ENCODE results near the gene CDC37L1. TPM values are rescaled to one million over a fixed set of nuclear protein-coding genes. Genes with fewer than 3 reads are reported as not detected.

The CDC37L1 gene
- total RNA-seq, 1 donor from 2014 or later = 12.7 TPM

DNA sequence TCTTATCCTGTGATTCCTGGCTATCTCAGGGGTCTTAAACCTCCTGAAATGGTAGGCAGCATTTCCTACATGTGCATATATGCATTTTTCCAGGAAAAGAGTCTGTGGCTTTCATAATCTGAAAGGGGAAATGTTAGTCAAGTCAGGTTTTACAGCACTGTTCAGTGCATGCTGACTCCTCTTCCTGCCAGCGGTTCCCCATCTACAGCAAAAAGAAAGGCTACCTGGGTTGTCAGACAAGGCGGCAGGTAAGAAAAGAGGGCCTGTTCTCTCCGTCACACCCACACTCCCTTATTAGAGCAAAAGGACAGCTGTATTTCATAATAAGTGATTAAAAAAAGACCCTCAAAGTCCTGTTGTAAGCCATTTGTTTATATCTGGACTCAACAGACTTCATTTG lies 8.8 kb upstream of the CDC37L1 start:
- no peaks in the 10 kb centered on the region for H3K36me3 Mint-ChIP-seq
- H3K27ac Mint-ChIP-seq = no peak overlapping the region
- no peaks in the 10 kb centered on the region for H3K9me3 Mint-ChIP-seq
- TF ChIP-seq CTCF (IDR thresholded peaks at IDR 0.05; ENCODE audit: unreplicated experiment) = no peak
- H3K4me1 Mint-ChIP-seq = peaks cover 12% of the 10 kb centered on the region
- H3K4me3 Mint-ChIP-seq = no peak overlapping the region
- no peaks in the 10 kb centered on the region for H3K27me3 Mint-ChIP-seq (ENCODE audit: low read depth)
- no peak for DNase-seq (ENCODE audit: low spot score in 2 of 2, unreplicated experiment in 2 of 2)

DNA sequence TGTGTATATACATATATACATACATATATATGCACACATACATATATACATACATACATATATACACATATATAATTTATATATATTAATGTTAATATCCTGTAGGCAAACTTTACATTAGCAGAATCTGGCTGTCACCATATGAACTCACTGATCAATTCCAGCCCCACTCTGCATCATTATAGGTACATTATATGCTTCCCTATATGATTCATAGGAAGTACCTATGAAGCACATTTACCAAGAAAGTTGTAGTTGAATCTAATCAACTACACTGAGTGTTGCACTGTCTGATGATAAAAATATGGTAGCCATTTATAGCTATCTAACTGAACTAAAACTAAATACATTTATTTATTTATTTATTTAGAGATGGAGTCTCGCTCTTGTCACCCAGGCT lies 7.6 kb upstream of the CDC37L1 start:
- H3K4me3 Mint-ChIP-seq = no peak overlapping the region
- H3K27ac Mint-ChIP-seq = no peak overlapping the region
- no peak for TF ChIP-seq CTCF (IDR thresholded peaks at IDR 0.05; ENCODE audit: unreplicated experiment)
- H3K4me1 Mint-ChIP-seq = peaks cover 3% of the 10 kb centered on the region
- no peak for DNase-seq (ENCODE audit: low spot score in 2 of 2, unreplicated experiment in 2 of 2)
- no peaks in the 10 kb centered on the region for H3K9me3 Mint-ChIP-seq
- no peaks in the 10 kb centered on the region for H3K36me3 Mint-ChIP-seq
- no peaks in the 10 kb centered on the region for H3K27me3 Mint-ChIP-seq (ENCODE audit: low read depth)

- no peaks in the 10 kb centered on the region for H3K4me1 Mint-ChIP-seq
- no peak overlapping the region for H3K4me3 Mint-ChIP-seq
- no peaks in the 10 kb centered on the region for H3K9me3 Mint-ChIP-seq
- no peaks in the 10 kb centered on the region for H3K27me3 Mint-ChIP-seq (ENCODE audit: low read depth)
- DNase-seq (ENCODE audit: low spot score in 2 of 2, unreplicated experiment in 2 of 2) = no peak
- no peak for TF ChIP-seq CTCF (IDR thresholded peaks at IDR 0.05; ENCODE audit: unreplicated experiment)
- H3K36me3 Mint-ChIP-seq = no peaks in the 10 kb centered on the region
- no peak overlapping the region for H3K27ac Mint-ChIP-seq
Observed at GRCh38 chr9:4674783-4675182, 4.6 kb upstream of the CDC37L1 start.

- no peak for TF ChIP-seq CTCF (IDR thresholded peaks at IDR 0.05; ENCODE audit: unreplicated experiment)
- Mint-ChIP-seq H3K36me3 (no peaks in the 10 kb centered on the region), H3K27me3 (ENCODE audit: low read depth) (no peaks in the 10 kb centered on the region), H3K4me1 (no peaks in the 10 kb centered on the region), H3K27ac (no peak overlapping the region), H3K9me3 (no peaks in the 10 kb centered on the region), H3K4me3 (no peak overlapping the region)
- no peak for DNase-seq (ENCODE audit: low spot score in 2 of 2, unreplicated experiment in 2 of 2)
Observed at GRCh38 chr9:4677392-4677791, 2.0 kb upstream of the CDC37L1 start.

DNA sequence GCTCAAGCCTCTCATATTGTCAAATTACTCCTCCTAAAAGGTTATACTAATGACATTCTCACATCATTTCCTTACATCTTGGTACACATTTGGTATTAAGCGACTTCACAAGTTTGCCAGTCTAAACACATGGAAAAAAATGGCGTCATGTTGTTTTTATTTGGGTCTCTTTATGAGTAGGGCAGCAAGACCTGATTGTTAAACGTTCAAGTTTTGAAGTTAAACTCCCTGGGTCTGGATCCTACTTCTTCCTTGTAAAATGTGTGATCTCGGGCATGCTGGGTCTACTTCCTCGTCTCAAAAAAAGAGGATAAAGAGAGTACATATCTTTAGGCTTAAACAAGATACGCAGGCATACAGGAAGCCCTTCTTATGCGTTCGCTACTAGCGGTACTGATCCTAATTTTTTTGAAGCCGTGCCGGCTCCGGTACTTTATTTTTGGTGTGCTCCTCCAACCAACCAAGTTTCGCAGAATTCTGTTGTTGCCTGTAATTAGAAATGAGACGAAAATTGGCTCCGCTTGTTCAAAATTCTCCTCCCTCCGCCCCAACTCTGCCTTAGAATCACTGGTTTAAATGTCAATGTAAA lies 596 bp upstream of the CDC37L1 start:
- TF ChIP-seq CTCF (IDR thresholded peaks at IDR 0.05; ENCODE audit: unreplicated experiment) = no peak
- Mint-ChIP-seq H3K4me3 (no peak overlapping the region), H3K9me3 (no peaks in the 10 kb centered on the region), H3K27me3 (ENCODE audit: low read depth) (no peaks in the 10 kb centered on the region), H3K27ac (no peak overlapping the region), H3K36me3 (no peaks in the 10 kb centered on the region), H3K4me1 (no peaks in the 10 kb centered on the region)
- no peak for DNase-seq (ENCODE audit: low spot score in 2 of 2, unreplicated experiment in 2 of 2)

DNA sequence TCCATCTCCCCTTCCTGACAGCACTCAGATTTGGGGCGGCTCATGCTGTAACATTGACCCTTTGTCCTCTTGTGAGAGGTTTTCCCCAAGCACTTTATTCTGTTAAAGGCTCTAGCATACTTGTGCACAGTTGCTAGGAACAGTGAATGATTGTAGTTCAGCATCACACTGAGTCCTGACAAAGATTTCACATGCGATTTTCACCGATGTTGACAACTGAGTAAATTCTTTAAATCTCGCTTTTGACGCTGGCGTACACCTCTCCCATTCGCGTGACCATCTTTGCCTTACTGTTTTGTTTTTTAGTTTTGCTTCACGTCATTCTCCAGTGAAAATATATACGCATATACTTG lies 780 bp downstream of the CDC37L1 start:
- Mint-ChIP-seq H3K4me3 (no peak overlapping the region), H3K4me1 (no peaks in the 10 kb centered on the region), H3K27me3 (ENCODE audit: low read depth) (no peaks in the 10 kb centered on the region), H3K9me3 (no peaks in the 10 kb centered on the region), H3K27ac (no peak overlapping the region), H3K36me3 (peaks cover 3% of the 10 kb centered on the region)
- TF ChIP-seq CTCF (IDR thresholded peaks at IDR 0.05; ENCODE audit: unreplicated experiment) = no peak
- DNase-seq (ENCODE audit: low spot score in 2 of 2, unreplicated experiment in 2 of 2) = no peak

All from mesothelial cell of epicardium (in vitro differentiated cells).